ENCODE results near the gene PKHD1. TPM values are rescaled to one million over a fixed set of nuclear protein-coding genes. Genes with fewer than 3 reads are reported as not detected.

PKHD1 gene
- total RNA-seq, 1 donor from 2014 or later, result 0.02 TPM

GRCh38 chr6:51976374-51976773 lies 111.0 kb downstream of the PKHD1 start:
- no peak for DNase-seq (ENCODE audit: low spot score in 2 of 2, unreplicated experiment in 2 of 2)
- H3K4me3 Mint-ChIP-seq, result no peak overlapping the region
- no peaks in the 10 kb centered on the region for H3K4me1 Mint-ChIP-seq
- H3K27ac Mint-ChIP-seq, result no peak overlapping the region
- H3K36me3 Mint-ChIP-seq, result no peaks in the 10 kb centered on the region
- H3K9me3 Mint-ChIP-seq, result peaks cover 7% of the 10 kb centered on the region
- peaks cover 35% of the 10 kb centered on the region for H3K27me3 Mint-ChIP-seq (ENCODE audit: low read depth)
- no peak for TF ChIP-seq CTCF (IDR thresholded peaks at IDR 0.05; ENCODE audit: unreplicated experiment)

GRCh38 chr6:51972659-51973058 lies 114.8 kb downstream of the PKHD1 start:
- H3K4me3 Mint-ChIP-seq, result no peak overlapping the region
- no peaks in the 10 kb centered on the region for H3K36me3 Mint-ChIP-seq
- H3K27me3 Mint-ChIP-seq (ENCODE audit: low read depth), result peaks cover 35% of the 10 kb centered on the region
- no peak for DNase-seq (ENCODE audit: low spot score in 2 of 2, unreplicated experiment in 2 of 2)
- no peak overlapping the region for H3K27ac Mint-ChIP-seq
- TF ChIP-seq CTCF (IDR thresholded peaks at IDR 0.05; ENCODE audit: unreplicated experiment), result no peak
- H3K9me3 Mint-ChIP-seq, result peaks cover 13% of the 10 kb centered on the region
- no peaks in the 10 kb centered on the region for H3K4me1 Mint-ChIP-seq

GRCh38 chr6:51968265-51968664 lies 119.1 kb downstream of the PKHD1 start:
- Mint-ChIP-seq H3K4me1 (no peaks in the 10 kb centered on the region), H3K36me3 (no peaks in the 10 kb centered on the region), H3K27ac (no peak overlapping the region), H3K4me3 (no peak overlapping the region), H3K27me3 (ENCODE audit: low read depth) (peaks cover 38% of the 10 kb centered on the region), H3K9me3 (peaks cover 13% of the 10 kb centered on the region)
- DNase-seq (ENCODE audit: low spot score in 2 of 2, unreplicated experiment in 2 of 2), result no peak
- no peak for TF ChIP-seq CTCF (IDR thresholded peaks at IDR 0.05; ENCODE audit: unreplicated experiment)

- TF ChIP-seq CTCF (IDR thresholded peaks at IDR 0.05; ENCODE audit: unreplicated experiment), result no peak
- no peak overlapping the region for H3K27ac Mint-ChIP-seq
- no peak overlapping the region for H3K4me3 Mint-ChIP-seq
- H3K27me3 Mint-ChIP-seq (ENCODE audit: low read depth), result peaks cover 52% of the 10 kb centered on the region
- peaks cover 2% of the 10 kb centered on the region for H3K4me1 Mint-ChIP-seq
- H3K9me3 Mint-ChIP-seq, result peaks cover 6% of the 10 kb centered on the region
- H3K36me3 Mint-ChIP-seq, result no peaks in the 10 kb centered on the region
- no peak for DNase-seq (ENCODE audit: low spot score in 2 of 2, unreplicated experiment in 2 of 2)
Measured at GRCh38 chr6:51965222-51965801, 122.1 kb downstream of the PKHD1 start.

- no peak for TF ChIP-seq CTCF (IDR thresholded peaks at IDR 0.05; ENCODE audit: unreplicated experiment)
- H3K27ac Mint-ChIP-seq, result no peak overlapping the region
- no peaks in the 10 kb centered on the region for H3K9me3 Mint-ChIP-seq
- H3K27me3 Mint-ChIP-seq (ENCODE audit: low read depth), result peaks cover 52% of the 10 kb centered on the region
- DNase-seq (ENCODE audit: low spot score in 2 of 2, unreplicated experiment in 2 of 2), result no peak
- H3K36me3 Mint-ChIP-seq, result no peaks in the 10 kb centered on the region
- peaks cover 3% of the 10 kb centered on the region for H3K4me1 Mint-ChIP-seq
- H3K4me3 Mint-ChIP-seq, result no peak overlapping the region
Measured at GRCh38 chr6:51963980-51964379, 123.4 kb downstream of the PKHD1 start.

GRCh38 chr6:51962354-51962753 lies 125.1 kb downstream of the PKHD1 start:
- Mint-ChIP-seq H3K27me3 (ENCODE audit: low read depth) (peaks cover 50% of the 10 kb centered on the region), H3K9me3 (no peaks in the 10 kb centered on the region), H3K27ac (no peak overlapping the region), H3K4me1 (peaks cover 3% of the 10 kb centered on the region), H3K36me3 (no peaks in the 10 kb centered on the region), H3K4me3 (no peak overlapping the region)
- no peak for DNase-seq (ENCODE audit: low spot score in 2 of 2, unreplicated experiment in 2 of 2)
- TF ChIP-seq CTCF (IDR thresholded peaks at IDR 0.05; ENCODE audit: unreplicated experiment), result no peak
